ENCODE measurements around the gene MICU2. TPM values are rescaled to one million over a fixed set of nuclear protein-coding genes. Genes with fewer than 3 reads are reported as not detected.

The MICU2 gene, protein sequence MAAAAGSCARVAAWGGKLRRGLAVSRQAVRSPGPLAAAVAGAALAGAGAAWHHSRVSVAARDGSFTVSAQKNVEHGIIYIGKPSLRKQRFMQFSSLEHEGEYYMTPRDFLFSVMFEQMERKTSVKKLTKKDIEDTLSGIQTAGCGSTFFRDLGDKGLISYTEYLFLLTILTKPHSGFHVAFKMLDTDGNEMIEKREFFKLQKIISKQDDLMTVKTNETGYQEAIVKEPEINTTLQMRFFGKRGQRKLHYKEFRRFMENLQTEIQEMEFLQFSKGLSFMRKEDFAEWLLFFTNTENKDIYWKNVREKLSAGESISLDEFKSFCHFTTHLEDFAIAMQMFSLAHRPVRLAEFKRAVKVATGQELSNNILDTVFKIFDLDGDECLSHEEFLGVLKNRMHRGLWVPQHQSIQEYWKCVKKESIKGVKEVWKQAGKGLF
- 41.4 and 43.2 TPM in 2 replicates for total RNA-seq (2014; rRNA removed; shearing (Covaris generic))

DNA sequence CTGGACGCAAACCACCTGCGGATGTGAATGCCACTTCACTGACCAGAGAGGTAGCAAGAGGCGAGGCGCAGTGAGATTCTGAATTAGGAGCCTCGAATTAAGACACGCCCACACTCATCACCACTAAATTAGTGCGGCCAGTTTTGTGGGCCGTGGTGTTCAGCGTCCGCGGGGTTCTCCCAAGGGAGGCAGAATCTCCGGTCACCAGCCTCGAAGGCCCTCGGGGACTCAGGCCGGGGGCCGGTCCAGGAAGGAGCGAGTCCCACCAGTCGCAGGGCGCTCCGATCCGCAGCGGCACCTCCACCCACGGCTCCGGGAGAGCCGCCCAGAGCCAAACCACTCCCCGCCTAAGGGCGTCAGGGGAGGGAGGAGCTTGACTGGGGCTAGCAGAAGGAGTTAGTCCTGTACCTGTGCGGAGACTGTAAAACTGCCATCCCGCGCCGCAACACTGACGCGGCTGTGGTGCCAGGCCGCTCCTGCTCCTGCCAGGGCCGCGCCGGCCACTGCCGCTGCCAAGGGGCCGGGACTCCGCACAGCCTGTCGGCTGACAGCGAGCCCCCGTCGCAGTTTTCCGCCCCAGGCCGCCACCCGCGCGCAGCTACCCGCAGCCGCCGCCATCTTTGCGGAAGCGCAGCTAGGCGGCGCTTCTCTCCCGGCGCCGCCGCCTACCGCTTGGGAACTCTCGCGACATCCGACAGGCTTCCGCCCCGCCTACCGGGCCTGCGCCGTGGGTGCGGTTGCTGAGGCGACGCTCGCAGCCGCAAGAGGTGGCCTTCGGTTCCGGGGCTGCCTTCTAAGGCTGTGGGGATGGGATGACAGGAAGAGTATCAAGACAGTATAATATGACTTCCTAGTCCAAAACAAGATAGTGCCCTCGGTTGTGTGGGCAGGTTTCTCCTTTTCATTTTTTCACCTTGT, at the start of gene MICU2:
Gene MICU2 (minus strand): TSS at position 640 of the 918 bp plus-strand sequence. CDS start 22 bp downstream, at position 618.
- peak; percentile 82 for DNase-seq (ENCODE audit: low spot score)

GRCh38 chr13:21641629-21642028, 37.7 kb upstream of the MICU2 start:
- no peak for DNase-seq (ENCODE audit: low spot score)

- DNase-seq (ENCODE audit: low spot score), result no peak
Measured at GRCh38 chr13:21639561-21639960, 35.6 kb upstream of the MICU2 start.

GRCh38 chr13:21638319-21639282, 34.6 kb upstream of the MICU2 start:
- peak; percentile 21 for DNase-seq (ENCODE audit: low spot score)

GRCh38 chr13:21637296-21637695, 33.3 kb upstream of the MICU2 start:
- peak; percentile 77 for DNase-seq (ENCODE audit: low spot score)

DNA sequence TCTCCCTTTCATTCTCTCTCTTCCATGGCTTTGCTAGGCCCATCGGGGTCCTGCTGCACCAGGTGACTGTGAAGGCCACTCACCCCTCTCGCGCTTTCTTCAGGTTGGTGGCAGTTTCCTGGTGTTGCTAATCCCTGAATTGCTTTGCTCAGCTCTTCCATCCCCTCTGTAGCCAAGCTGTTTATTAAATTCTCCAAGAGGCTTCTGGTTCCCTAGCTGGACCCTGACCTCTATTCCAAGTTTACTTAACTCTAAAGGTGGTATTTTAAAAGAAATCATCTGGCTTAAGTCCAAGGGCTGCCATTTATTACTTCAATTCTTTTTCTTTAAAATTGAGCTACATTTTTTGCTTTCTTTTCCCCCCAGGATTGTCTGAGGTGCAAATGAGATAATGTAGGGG, 32.7 kb upstream of the MICU2 start:
- DNase-seq (ENCODE audit: low spot score), result no peak

GRCh38 chr13:21632196-21632595, 28.2 kb upstream of the MICU2 start:
- DNase-seq (ENCODE audit: low spot score), result no peak

- peak; percentile 55 for DNase-seq (ENCODE audit: low spot score)
Measured at GRCh38 chr13:21625366-21625765, 21.4 kb upstream of the MICU2 start.

- DNase-seq (ENCODE audit: low spot score), result no peak
Measured at GRCh38 chr13:21620861-21621260, 16.9 kb upstream of the MICU2 start.

- no peak for DNase-seq (ENCODE audit: low spot score)
Measured at GRCh38 chr13:21619633-21620220, 15.8 kb upstream of the MICU2 start.

GRCh38 chr13:21616880-21617279, 12.9 kb upstream of the MICU2 start:
- DNase-seq (ENCODE audit: low spot score), result no peak

GRCh38 chr13:21616205-21616866, 12.4 kb upstream of the MICU2 start:
- no peak for DNase-seq (ENCODE audit: low spot score)

- no peak for DNase-seq (ENCODE audit: low spot score)
Measured at GRCh38 chr13:21615427-21615826, 11.5 kb upstream of the MICU2 start.

- no peak for DNase-seq (ENCODE audit: low spot score)
Measured at GRCh38 chr13:21613791-21614190, 9.8 kb upstream of the MICU2 start.

- DNase-seq (ENCODE audit: low spot score), result no peak
Measured at GRCh38 chr13:21611385-21611784, 7.4 kb upstream of the MICU2 start.

- no peak for DNase-seq (ENCODE audit: low spot score)
Measured at GRCh38 chr13:21610687-21611086, 6.7 kb upstream of the MICU2 start.

DNA sequence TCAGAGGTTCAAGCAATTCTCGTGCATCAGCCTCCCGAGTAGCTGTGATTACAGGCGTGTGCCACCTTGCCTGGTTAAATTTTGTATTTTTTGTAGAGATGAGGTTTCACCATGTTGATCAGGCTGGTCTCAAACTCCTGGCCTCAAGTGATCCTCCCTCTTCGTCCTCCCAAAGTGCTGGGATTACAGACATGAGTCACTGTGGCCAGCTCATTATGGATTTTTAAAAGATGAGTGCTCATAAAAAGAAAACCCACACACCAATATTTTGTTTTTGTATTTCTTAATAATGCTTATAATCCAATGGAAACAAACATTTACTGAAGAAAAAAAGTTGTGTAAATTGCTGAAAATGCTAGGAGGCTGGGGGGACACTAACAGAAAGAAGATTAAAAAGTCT, 5.0 kb upstream of the MICU2 start:
- DNase-seq (ENCODE audit: low spot score), result no peak

DNA sequence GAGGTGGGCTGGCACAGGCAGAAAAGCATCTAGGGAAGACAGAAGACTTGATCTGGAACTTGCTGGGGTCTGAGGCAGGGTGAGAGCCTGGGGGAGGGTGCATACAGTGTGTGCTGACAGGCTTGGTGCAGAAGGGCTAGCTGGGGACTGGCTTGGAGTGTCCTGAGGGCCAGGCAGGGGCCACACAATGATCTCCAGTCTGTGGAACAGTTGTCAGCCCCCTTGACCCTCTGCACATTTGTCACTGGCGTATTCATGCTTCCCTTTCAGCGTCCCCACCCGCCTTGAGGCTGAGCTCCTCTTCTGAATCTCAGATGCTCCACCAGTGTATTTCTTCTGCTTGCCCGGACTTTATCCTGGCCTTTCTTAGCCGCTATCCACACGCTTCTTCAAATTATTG, 2.8 kb upstream of the MICU2 start:
- no peak for DNase-seq (ENCODE audit: low spot score)

- no peak for DNase-seq (ENCODE audit: low spot score)
Measured at GRCh38 chr13:21606251-21606650, 2.3 kb upstream of the MICU2 start.

GRCh38 chr13:21596722-21597121, 7.2 kb downstream of the MICU2 start:
- DNase-seq (ENCODE audit: low spot score), result no peak

DNA sequence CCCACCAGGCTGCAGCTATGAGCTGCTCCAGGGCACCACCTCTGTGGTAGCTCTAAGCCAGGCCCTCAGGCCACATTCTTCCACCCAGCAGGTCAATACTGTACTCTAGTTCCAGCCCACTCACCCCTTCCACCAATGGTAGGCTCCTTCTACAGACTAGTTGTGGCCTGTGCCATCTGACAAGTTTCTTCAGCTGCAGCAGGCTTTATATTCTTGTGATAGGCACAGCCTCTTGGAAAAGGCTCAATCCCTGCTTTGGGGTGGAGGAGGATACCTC, 8.5 kb downstream of the MICU2 start:
- no peak for DNase-seq (ENCODE audit: low spot score)
